ENCODE data around the gene CACNA1D. TPM values are rescaled to one million over a fixed set of nuclear protein-coding genes. Genes with fewer than 3 reads are reported as not detected.

The CACNA1D gene
- total and polyA plus RNA-seq, 9 of the 15 experiments (the other 6 are each of a cell fraction or from before 2014, with no cell fraction given) = 0.29 TPM; not detected in 8

GRCh38 chr3:53516339-53516738, 21.9 kb downstream of the CACNA1D start (continued):
- TF ChIP-seq ZNF395 (CRISPR knock-in tag; IDR thresholded peaks at IDR 0.05) = no peak
- no peak for TF ChIP-seq CEBPZ (IDR thresholded peaks at IDR 0.05; ENCODE audit: borderline replicate concordance, low read depth, low read length)
- TF ChIP-seq MAFF (IDR thresholded peaks at IDR 0.05; ENCODE audit: low read length) = peak; percentile 60
- TF ChIP-seq CBX5 (IDR thresholded peaks at IDR 0.05; ENCODE audit: borderline replicate concordance, low read depth) = no peak
- TF ChIP-seq MAFG (tag; conservative IDR thresholded peaks at IDR 0.05) = peak; percentile 57
- TF ChIP-seq PHTF2 (CRISPR knock-in tag; IDR thresholded peaks at IDR 0.05) = no peak
- no peak for TF ChIP-seq RBM25 (IDR thresholded peaks at IDR 0.05; ENCODE audit: low read depth, low read length, severe bottlenecking)
- no peak for TF ChIP-seq ZNF124 (CRISPR knock-in tag; IDR thresholded peaks at IDR 0.05)

Measured in K562 (cell line).